B cell (primary cell): ENCODE data around the gene ZFYVE21. TPM values are rescaled to one million over a fixed set of nuclear protein-coding genes. Genes with fewer than 3 reads are reported as not detected.

Source experiments
- ATAC-seq: fragments of 200-7000 bp; cut with Tn5 transposase; one replicate; pipeline ENCODE4 v1.10.0; 2021; ENCODE audit warnings: low read depth, mild to moderate bottlenecking, moderate number of reproducible peaks, moderate library complexity
- CTCF ChIA-PET: fragments of 350-600 bp; sonication (Branson Sonifier 250); formaldehyde crosslinking; loops from one replicate; lab custom pipeline; 2021; ENCODE audit warnings: antibody characterized with exemption, inconsistent platforms; lab: Charles Lee
- POLR2A ChIA-PET: fragments of 350-600 bp; sonication (Branson Sonifier 250); formaldehyde crosslinking; loops from one replicate; lab custom pipeline; 2021; ENCODE audit warnings: antibody characterized with exemption; lab: Charles Lee
- DNase-seq: peaks from one replicate; pipeline ENCODE4 v3.0.0; 2013
- H2AFZ ChIP-seq: 2 replicates; pipeline ENCODE4 v1.6.1; 2012; ENCODE audit warnings: mild to moderate bottlenecking, low read depth, low read length; ENCODE audit not compliant: insufficient read depth, poor library complexity, severe bottlenecking
- H3K27ac ChIP-seq, 2 donors: 1 replicate in 1 of 2; 2 replicates in 1 of 2; pipeline ENCODE4 v1.5.1; 2012 to 2013; ENCODE audit warnings: low read length in 2 of 2, mild to moderate bottlenecking in 2 of 2, moderate library complexity in 1 of 2
- H3K27me3 ChIP-seq, 4 experiments: fragments of 200-600 bp in 1 of 4; sonication (generic) in 1 of 4; replicated peaks in 1 of 4; 1 replicate in 2 of 4; 2 replicates in 2 of 4; pipeline versions ENCODE4 v1.6.1 to v1.7.0; 2013 to 2016; ENCODE audit warnings: low read length in 3 of 4, mild to moderate bottlenecking in 2 of 4, mixed read lengths in 1 of 4, moderate library complexity in 1 of 4; ENCODE audit not compliant: insufficient read depth in 4 of 4, control insufficient read depth in 3 of 4; ENCODE audit errors: control extremely low read depth in 1 of 4
- H3K36me3 ChIP-seq, 2 experiments: replicated peaks in 1 of 2; 1 replicate in 1 of 2; 2 replicates in 1 of 2; pipeline versions ENCODE4 v1.6.1 to v1.7.1; 2013; ENCODE audit warnings: low read length in 1 of 2; ENCODE audit not compliant: insufficient read depth in 2 of 2, control insufficient read depth in 1 of 2; ENCODE audit errors: control extremely low read depth in 1 of 2, extremely low read depth in 1 of 2
- H3K4me1 ChIP-seq, 2 donors: fragments of 200-600 bp in 1 of 2; sonication (generic) in 1 of 2; 1 replicate in 1 of 2; 2 replicates in 1 of 2; pipeline versions ENCODE4 v1.5.1 to v1.6.1; 2013 to 2017; ENCODE audit warnings: low read length in 2 of 2; ENCODE audit not compliant: control insufficient read depth in 2 of 2, insufficient read depth in 2 of 2
- H3K4me2 ChIP-seq: replicated peaks from 2 replicates; pipeline ENCODE3; 2012; ENCODE audit warnings: mild to moderate bottlenecking, low read depth, low read length; ENCODE audit not compliant: poor library complexity, severe bottlenecking
- H3K4me3 ChIP-seq, 5 experiments: fragments of 200-600 bp in 1 of 5; sonication (generic) in 1 of 5; 1 replicate in 3 of 5; 2 replicates in 2 of 5; pipeline versions ENCODE4 v1.5.1 to v1.7.0; 2011 to 2016; ENCODE audit warnings: low read length in 4 of 5, mild to moderate bottlenecking in 4 of 5, low read depth in 2 of 5, control low read depth in 1 of 5, moderate library complexity in 1 of 5; ENCODE audit not compliant: insufficient read depth in 1 of 5; ENCODE audit errors: control extremely low read depth in 1 of 5, extremely low read depth in 1 of 5
- H3K79me2 ChIP-seq: fragments of 200-600 bp; sonication (generic); one replicate; pipeline ENCODE4 v1.6.0; 2016; ENCODE audit warnings: low read length; ENCODE audit not compliant: control insufficient read depth, insufficient read depth
- H3K9ac ChIP-seq: fragments of 200-600 bp; sonication (generic); 2 replicates; pipeline ENCODE4 v1.6.1; 2017; ENCODE audit warnings: mild to moderate bottlenecking, low read length, moderate library complexity
- H3K9me3 ChIP-seq, 3 donors: one replicate each; pipeline versions ENCODE4 v1.6.1 to v1.7.1; 2013; ENCODE audit warnings: low read length in 2 of 3; ENCODE audit not compliant: control insufficient read depth in 2 of 3, insufficient read depth in 1 of 3; ENCODE audit errors: control extremely low read depth in 1 of 3
- H4K20me1 ChIP-seq: 2 replicates; pipeline ENCODE4 v1.6.0; 2012; ENCODE audit warnings: mild to moderate bottlenecking, low read length; ENCODE audit not compliant: insufficient read depth, control insufficient read depth, poor library complexity, severe bottlenecking
- H3K27ac Mint-ChIP-seq: one replicate; pipeline ENCODE4 v1.8.0; 2021; ENCODE audit warnings: mixed read lengths
- H3K27me3 Mint-ChIP-seq: one replicate; pipeline ENCODE4 v1.8.0; 2021; ENCODE audit warnings: mixed read lengths
- H3K4me1 Mint-ChIP-seq: one replicate; pipeline ENCODE4 v1.8.0; 2021; ENCODE audit warnings: mixed read lengths
- H3K4me3 Mint-ChIP-seq: one replicate; pipeline ENCODE4 v1.8.0; 2021; ENCODE audit warnings: mixed read lengths
- H3K9me3 Mint-ChIP-seq: one replicate; pipeline ENCODE4 v1.8.0; 2022; ENCODE audit warnings: mixed read lengths; ENCODE audit not compliant: insufficient read depth
- EZH2 ChIP-seq: IDR thresholded peaks from 2 replicates; pipeline ENCODE4 v1.6.1; 2012; ENCODE audit warnings: borderline replicate concordance, low read depth, mild to moderate bottlenecking, moderate library complexity, low read length; ENCODE audit not compliant: insufficient read depth, poor library complexity, severe bottlenecking
- WGBS: methylation state at CpG from one replicate; pipeline ENCODE4 v1.1.5; 2013; ENCODE audit warnings: missing lambda C conversion rate; ENCODE audit not compliant: insufficient coverage; 5-methylcytosine and 5-hydroxymethylcytosine counted together
- intact Hi-C: fragments of 100-400 bp; cut with micrococcal nuclease; formaldehyde crosslinking; loops from one replicate; pipeline ENCODE4 v1.10.0; 2022
- polyA plus RNA-seq: library from polyadenylated mRNA; depleted of rRNA; stranded (reverse); fragments of >200 nt; gene quantifications from 2 replicates; pipeline ENCODE4 v1.2.3, GENCODE V29; 2012
- total RNA-seq, 2 donors: library from RNA; stranded (reverse); fragments of 120-200 nt in 1 of 2; gene quantifications; 1 replicate in 1 of 2; 2 replicates in 1 of 2; pipeline versions ENCODE4 v1.2.3 to v1.2.4, GENCODE V29; 2013 to 2022
- TF ChIP-seq, protein P1 (sequence below): fragments of 200-600 bp; IDR thresholded peaks from one replicate; pipeline ENCODE4 v1.8.0; 2022; ENCODE audit warnings: antibody characterized with exemption, mild to moderate bottlenecking

The ZFYVE21 gene
- total and polyA plus RNA-seq, 2 donors (not counting 1 experiment from before 2014, with no cell fraction given), result 17.0 to 18.6 TPM

DNA sequence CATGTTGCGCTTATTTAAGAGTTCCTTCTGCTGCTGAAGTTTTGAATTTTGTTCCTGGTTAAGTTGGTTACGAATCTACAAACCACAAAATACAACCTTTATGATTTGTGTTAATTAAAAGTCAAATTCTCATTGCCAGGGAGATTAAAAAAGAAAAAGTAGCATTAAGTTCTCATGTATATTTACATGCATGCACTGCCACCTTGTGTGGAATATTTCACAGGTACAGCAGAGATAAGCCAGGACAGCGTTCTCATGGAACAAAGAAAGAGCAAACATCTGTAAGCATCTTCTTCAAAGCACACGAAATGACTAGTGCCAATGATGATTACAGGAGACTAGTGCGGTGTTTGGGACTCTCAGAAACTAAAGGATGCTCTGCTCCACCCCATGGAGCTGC lies 34.2 kb downstream of the ZFYVE21 start:
- Mint-ChIP-seq H3K27ac (no peak overlapping the region), H3K4me3 (no peak overlapping the region)
- intact Hi-C loops, result no loop called here

DNA sequence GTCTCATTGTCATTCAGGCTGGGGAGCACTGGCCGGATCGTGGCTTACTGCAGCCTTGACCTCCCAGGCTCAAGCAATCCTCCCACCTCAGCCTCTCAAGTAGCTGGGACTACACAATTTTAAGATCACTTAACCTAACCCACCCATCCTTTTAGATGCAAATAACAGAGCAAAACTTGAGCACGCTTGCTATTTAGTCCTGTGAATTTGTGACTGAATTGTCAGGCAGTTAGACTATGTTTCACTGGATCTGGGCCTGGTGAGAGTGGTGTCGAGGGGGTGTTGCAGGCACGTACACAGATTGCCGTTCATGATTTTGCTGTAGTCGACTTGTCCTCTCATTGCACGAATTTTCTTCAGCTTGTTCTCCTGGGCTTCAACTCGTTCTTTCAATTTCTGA lies 38.2 kb downstream of the ZFYVE21 start:
- Histone ChIP-seq H3K36me3 (peaks cover 0 to 8% of the 10 kb centered on the region in 2 experiments), H3K27me3 (no peaks in the 10 kb centered on the region), H3K4me1 (no peaks in the 10 kb centered on the region), H3K4me2 (no peak overlapping the region), H3K4me3 (no peak overlapping the region), H3K27ac (no peak overlapping the region), H3K9me3 (no peaks in the 10 kb centered on the region), H2AFZ (no peak overlapping the region), H3K9ac (no peak overlapping the region), H4K20me1 (no peaks in the 10 kb centered on the region), H3K79me2 (no peaks in the 10 kb centered on the region)
- no peaks in the 10 kb centered on the region for H3K9me3 Mint-ChIP-seq
- DNase-seq (no peak), ATAC-seq (no peak)
- H3K4me1 Mint-ChIP-seq, result no peaks in the 10 kb centered on the region
- intact Hi-C loops, result no loop called here
- no peak overlapping the region for H3K4me3 Mint-ChIP-seq
- H3K27me3 Mint-ChIP-seq, result no peaks in the 10 kb centered on the region
- WGBS, result 90% methylated on average over 9 of the region's 9 CpGs
- H3K27ac Mint-ChIP-seq, result no peak overlapping the region
- ChIA-PET CTCF (no interaction called here), POLR2A (no interaction called here)
- no peak for TF ChIP-seq EZH2
- TF ChIP-seq, protein P1, sequence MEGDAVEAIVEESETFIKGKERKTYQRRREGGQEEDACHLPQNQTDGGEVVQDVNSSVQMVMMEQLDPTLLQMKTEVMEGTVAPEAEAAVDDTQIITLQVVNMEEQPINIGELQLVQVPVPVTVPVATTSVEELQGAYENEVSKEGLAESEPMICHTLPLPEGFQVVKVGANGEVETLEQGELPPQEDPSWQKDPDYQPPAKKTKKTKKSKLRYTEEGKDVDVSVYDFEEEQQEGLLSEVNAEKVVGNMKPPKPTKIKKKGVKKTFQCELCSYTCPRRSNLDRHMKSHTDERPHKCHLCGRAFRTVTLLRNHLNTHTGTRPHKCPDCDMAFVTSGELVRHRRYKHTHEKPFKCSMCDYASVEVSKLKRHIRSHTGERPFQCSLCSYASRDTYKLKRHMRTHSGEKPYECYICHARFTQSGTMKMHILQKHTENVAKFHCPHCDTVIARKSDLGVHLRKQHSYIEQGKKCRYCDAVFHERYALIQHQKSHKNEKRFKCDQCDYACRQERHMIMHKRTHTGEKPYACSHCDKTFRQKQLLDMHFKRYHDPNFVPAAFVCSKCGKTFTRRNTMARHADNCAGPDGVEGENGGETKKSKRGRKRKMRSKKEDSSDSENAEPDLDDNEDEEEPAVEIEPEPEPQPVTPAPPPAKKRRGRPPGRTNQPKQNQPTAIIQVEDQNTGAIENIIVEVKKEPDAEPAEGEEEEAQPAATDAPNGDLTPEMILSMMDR, result no peak

More for the DNA sequence above, 34.2 kb downstream of the ZFYVE21 start:
- H3K36me3 ChIP-seq, result peaks cover 0 to 8% of the 10 kb centered on the region in 2 experiments
- H2AFZ ChIP-seq, result no peak overlapping the region
- no peaks in the 10 kb centered on the region for H4K20me1 ChIP-seq
- H3K4me3 ChIP-seq, result no peak overlapping the region
- no peaks in the 10 kb centered on the region for H3K79me2 ChIP-seq
- Mint-ChIP-seq H3K4me1 (no peaks in the 10 kb centered on the region), H3K27me3 (no peaks in the 10 kb centered on the region), H3K9me3 (no peaks in the 10 kb centered on the region)
- no peak for TF ChIP-seq EZH2
- TF ChIP-seq, protein P1, result no peak
- CTCF ChIA-PET, result no interaction called here
- DNase-seq (no peak), ATAC-seq (no peak)
- 75% methylated on average over 3 of the region's 5 CpGs for WGBS
- no peak overlapping the region for H3K4me2 ChIP-seq
- no peak overlapping the region for H3K9ac ChIP-seq
- POLR2A ChIA-PET, result no interaction called here
- H3K27me3 ChIP-seq, result no peaks in the 10 kb centered on the region
- H3K4me1 ChIP-seq, result no peaks in the 10 kb centered on the region
- no peaks in the 10 kb centered on the region for H3K9me3 ChIP-seq
- H3K27ac ChIP-seq, result no peak overlapping the region
